IMR-90 (cell line): ENCODE results near the gene BMP5.

ENCODE experiments used
- BHLHE40 ChIP-seq: fragments of 150-350 bp; IDR thresholded peaks from 2 replicates; pipeline ENCODE4 v1.6.1; 2016; ENCODE audit warnings: mild to moderate bottlenecking, low read depth, low read length
- CEBPB ChIP-seq: IDR thresholded peaks from 2 replicates; pipeline ENCODE4 v1.6.1; 2012; ENCODE audit warnings: low read depth, low read length, improper control_type of control experiment
- FOS ChIP-seq: fragments of 150-350 bp; IDR thresholded peaks from 2 replicates; pipeline ENCODE4 v1.6.1; 2016; ENCODE audit warnings: low read depth, low read length
- MAFK ChIP-seq: IDR thresholded peaks from 2 replicates; pipeline ENCODE4 v1.6.1; 2012; ENCODE audit warnings: low read depth, low read length, improper control_type of control experiment
- MAZ ChIP-seq: IDR thresholded peaks from 2 replicates; pipeline ENCODE4 v1.6.1; 2012; ENCODE audit warnings: low read depth, mild to moderate bottlenecking, low read length, improper control_type of control experiment, moderate library complexity, borderline replicate concordance
- MXI1 ChIP-seq: IDR thresholded peaks from 2 replicates; pipeline ENCODE4 v1.6.1; 2012; ENCODE audit warnings: low read depth, mild to moderate bottlenecking, low read length, moderate library complexity, borderline replicate concordance
- NFE2L2 ChIP-seq: fragments of 150-350 bp; IDR thresholded peaks from 2 replicates; pipeline ENCODE4 v1.6.1; 2016; ENCODE audit warnings: low read depth, mild to moderate bottlenecking, low read length
- POLR2A ChIP-seq: IDR thresholded peaks from 2 replicates; pipeline ENCODE4 v1.6.1; 2012; ENCODE audit warnings: mild to moderate bottlenecking, low read depth, low read length
- RAD21 ChIP-seq: IDR thresholded peaks from 2 replicates; pipeline ENCODE4 v1.6.1; 2012; ENCODE audit warnings: low read length, improper control_type of control experiment
- RCOR1 ChIP-seq: IDR thresholded peaks from 2 replicates; pipeline ENCODE4 v1.6.1; 2012; ENCODE audit warnings: mild to moderate bottlenecking, low read length, improper control_type of control experiment; ENCODE audit not compliant: insufficient replicate concordance
- RFX5 ChIP-seq: IDR thresholded peaks from 2 replicates; pipeline ENCODE4 v1.8.0; 2012; ENCODE audit warnings: low read depth, mild to moderate bottlenecking, low read length, moderate library complexity
- SMC3 ChIP-seq: fragments of 150-350 bp; IDR thresholded peaks from 2 replicates; pipeline ENCODE4 v1.6.1; 2016; ENCODE audit warnings: low read depth, mild to moderate bottlenecking, antibody characterized with exemption, low read length, moderate library complexity
- TF ChIP-seq, protein P1 (sequence below): conservative IDR thresholded peaks from 2 replicates; pipeline ENCODE4 v1.5.1; 2012; ENCODE audit warnings: mild to moderate bottlenecking, low read depth, low read length, improper control_type of control experiment
- TF ChIP-seq, protein P2 (sequence below): fragments of 150-350 bp; IDR thresholded peaks from 2 replicates; pipeline ENCODE4 v1.6.1; 2016; ENCODE audit warnings: low read depth, mild to moderate bottlenecking, low read length, moderate library complexity, borderline replicate concordance

DNA sequence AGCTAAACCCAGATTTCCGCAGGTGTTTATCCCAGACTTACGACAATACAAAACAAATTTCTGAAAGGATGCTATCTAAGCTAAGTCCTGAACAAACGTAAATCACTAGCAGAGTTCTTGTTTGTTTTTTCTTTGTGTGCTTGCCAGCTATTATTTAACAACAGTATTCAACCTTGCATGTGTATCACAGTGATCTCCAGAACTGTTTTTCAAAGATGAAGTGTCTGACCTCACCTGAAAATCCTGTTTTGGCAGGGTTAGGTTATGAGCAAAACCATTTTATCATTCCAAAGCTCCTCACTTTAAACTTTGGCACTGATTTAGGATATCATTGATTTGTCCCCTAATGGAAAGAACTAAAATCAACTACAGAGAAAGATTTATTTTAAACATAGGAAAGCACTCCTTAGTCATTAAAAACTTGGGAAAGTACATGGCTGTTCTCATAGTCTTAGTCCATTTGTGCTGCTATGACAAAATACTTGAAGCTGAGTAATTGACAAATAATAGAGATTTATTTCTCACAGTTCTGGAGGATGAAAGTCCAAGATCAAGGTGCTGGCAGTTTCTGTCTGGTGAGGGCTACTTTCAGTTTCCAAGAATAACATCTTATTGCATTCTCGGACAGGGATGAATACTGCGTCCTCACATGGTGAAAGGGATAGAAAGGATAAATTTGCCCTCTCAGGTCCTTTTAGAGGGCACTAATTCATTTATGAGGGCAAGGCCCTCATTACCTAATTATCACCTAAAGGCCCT, 20.8 kb upstream of the BMP5 start:
- TF ChIP-seq, protein P1, sequence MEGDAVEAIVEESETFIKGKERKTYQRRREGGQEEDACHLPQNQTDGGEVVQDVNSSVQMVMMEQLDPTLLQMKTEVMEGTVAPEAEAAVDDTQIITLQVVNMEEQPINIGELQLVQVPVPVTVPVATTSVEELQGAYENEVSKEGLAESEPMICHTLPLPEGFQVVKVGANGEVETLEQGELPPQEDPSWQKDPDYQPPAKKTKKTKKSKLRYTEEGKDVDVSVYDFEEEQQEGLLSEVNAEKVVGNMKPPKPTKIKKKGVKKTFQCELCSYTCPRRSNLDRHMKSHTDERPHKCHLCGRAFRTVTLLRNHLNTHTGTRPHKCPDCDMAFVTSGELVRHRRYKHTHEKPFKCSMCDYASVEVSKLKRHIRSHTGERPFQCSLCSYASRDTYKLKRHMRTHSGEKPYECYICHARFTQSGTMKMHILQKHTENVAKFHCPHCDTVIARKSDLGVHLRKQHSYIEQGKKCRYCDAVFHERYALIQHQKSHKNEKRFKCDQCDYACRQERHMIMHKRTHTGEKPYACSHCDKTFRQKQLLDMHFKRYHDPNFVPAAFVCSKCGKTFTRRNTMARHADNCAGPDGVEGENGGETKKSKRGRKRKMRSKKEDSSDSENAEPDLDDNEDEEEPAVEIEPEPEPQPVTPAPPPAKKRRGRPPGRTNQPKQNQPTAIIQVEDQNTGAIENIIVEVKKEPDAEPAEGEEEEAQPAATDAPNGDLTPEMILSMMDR, result no peak
- TF ChIP-seq SMC3 (no peak), BHLHE40 (no peak), RAD21 (no peak), MAFK (no peak), RFX5 (no peak), CEBPB (no peak), POLR2A (no peak), MXI1 (no peak), NFE2L2 (no peak), RCOR1 (no peak), MAZ (no peak), FOS (no peak)
- TF ChIP-seq, protein P2, sequence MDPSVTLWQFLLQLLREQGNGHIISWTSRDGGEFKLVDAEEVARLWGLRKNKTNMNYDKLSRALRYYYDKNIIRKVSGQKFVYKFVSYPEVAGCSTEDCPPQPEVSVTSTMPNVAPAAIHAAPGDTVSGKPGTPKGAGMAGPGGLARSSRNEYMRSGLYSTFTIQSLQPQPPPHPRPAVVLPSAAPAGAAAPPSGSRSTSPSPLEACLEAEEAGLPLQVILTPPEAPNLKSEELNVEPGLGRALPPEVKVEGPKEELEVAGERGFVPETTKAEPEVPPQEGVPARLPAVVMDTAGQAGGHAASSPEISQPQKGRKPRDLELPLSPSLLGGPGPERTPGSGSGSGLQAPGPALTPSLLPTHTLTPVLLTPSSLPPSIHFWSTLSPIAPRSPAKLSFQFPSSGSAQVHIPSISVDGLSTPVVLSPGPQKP, result no peak
